HG02798 (cell line): ENCODE data around the gene LRCOL1.
"Not testable (repeated sequence)": the region's sequence is repeated elsewhere in the genome, so short reads cannot be mapped to it uniquely, and the experiment has no call there.

Experiments
- ATAC-seq: cut with Tn5 transposase; IDR thresholded peaks from one replicate; pipeline ENCODE4 v1.9.1; 2021; ENCODE audit warnings: mild to moderate bottlenecking; ENCODE audit not compliant: unreplicated experiment, poor library complexity

Gene LRCOL1

DNA sequence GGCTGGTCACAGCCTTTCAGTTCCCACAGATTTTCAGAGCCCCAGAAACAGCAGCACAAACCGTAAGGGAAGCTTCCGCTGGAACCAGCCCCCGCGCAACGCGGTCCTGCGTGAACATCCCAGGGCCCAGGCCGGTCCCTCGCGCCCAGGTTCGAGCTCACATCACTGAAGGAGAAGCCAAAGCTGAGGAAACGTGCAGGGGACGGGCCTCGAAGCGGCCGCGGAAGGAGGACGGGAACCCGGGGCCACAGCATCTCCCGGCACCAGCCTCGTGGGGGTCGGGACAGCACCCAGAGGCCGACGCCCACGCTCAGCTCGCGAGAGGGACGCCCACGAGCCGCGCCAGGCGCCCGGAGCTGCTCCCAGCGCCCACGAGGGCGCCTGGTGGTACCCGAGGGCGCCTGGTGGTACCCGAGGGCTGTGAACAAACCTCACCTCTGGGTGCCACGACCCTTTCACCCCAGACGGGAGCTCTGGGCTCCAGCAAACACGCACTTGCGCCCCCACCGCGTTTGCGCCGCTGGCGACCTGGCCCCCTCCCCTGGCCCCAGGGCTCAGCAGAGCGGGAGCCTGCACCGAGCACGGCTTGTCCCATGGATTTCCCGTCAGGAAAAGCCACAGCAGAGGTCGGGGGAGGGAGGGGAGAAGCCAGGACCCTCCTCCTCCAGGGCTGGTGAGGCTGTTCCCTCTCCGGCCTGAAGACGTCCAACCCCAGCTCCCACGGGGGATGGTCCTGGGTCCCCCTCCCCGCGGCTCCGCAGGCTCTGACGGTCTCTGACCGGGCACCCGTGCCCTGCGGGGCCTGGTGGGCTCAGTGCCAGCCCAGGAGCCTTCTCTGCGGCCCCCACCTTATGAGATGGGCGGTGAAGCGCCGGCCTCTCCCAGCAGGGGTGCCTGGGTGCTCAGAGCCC, 6.9 kb downstream of the LRCOL1 start:
- no peak for ATAC-seq

DNA sequence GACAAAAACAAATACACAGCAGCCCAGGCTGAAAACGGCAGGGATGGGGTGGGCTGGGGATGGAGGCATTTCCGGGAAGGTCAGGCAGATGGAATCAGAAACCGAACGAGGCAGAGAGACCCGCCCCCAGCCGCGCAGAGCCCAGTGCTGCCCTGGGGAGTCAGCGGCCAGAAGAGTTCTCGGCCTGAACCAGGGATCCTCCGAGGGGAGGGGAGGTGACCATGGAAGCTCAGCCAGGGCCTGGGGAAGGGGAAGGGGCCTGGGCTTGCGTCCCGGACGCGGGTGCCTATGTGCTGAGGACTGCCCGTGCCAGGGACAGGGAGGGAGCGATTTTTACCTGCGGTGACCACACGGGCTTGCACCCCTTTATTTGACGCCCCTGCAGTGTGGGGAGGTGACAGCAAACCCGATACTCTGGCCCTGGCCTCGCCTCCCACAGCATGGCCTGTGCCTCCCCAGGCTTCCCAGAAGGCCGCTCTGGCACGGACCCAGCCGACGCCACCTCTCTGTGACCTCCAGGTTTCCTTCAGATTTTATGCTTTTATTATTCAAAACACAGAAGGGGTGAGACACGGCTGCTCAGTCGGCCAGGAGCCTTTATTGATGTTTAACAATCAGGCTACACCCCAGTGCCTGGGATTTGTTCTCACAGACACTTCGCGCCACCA, 7.7 kb downstream of the LRCOL1 start:
- no peak for ATAC-seq

DNA sequence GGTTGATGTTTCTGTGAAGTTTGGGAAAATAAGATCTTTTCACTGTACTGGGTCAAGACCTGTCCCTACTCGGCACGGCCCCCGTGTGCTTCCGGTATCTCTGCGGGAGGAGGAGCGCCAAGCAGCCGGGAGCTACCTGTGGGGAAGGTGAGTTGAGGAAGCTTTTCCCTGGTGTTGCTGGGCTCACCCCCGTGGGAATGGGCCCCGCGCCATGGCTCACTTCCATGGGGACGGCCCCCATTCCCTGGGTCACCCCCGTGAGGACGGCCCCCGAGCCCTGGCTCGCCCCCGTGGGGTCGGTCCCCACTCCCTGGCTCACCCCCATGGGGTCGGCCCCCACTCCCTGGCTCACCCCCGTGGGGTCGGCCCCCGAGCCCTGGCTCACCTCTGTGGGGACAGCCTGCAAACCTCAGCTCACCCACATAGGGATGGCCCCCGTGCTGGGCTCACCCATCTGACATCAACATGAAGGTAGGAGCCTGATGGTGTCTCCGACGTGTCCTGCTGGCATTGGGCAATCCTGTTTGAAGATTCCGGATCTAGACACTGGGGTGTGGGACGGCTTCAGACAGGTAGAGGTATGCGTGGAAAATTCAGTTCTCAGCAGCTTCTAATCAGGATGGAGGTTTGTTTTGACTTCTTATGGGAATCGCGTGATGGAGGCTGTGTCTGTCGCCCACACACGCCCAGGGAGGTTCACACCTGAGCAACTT, 9.1 kb downstream of the LRCOL1 start:
- no peak for ATAC-seq

DNA sequence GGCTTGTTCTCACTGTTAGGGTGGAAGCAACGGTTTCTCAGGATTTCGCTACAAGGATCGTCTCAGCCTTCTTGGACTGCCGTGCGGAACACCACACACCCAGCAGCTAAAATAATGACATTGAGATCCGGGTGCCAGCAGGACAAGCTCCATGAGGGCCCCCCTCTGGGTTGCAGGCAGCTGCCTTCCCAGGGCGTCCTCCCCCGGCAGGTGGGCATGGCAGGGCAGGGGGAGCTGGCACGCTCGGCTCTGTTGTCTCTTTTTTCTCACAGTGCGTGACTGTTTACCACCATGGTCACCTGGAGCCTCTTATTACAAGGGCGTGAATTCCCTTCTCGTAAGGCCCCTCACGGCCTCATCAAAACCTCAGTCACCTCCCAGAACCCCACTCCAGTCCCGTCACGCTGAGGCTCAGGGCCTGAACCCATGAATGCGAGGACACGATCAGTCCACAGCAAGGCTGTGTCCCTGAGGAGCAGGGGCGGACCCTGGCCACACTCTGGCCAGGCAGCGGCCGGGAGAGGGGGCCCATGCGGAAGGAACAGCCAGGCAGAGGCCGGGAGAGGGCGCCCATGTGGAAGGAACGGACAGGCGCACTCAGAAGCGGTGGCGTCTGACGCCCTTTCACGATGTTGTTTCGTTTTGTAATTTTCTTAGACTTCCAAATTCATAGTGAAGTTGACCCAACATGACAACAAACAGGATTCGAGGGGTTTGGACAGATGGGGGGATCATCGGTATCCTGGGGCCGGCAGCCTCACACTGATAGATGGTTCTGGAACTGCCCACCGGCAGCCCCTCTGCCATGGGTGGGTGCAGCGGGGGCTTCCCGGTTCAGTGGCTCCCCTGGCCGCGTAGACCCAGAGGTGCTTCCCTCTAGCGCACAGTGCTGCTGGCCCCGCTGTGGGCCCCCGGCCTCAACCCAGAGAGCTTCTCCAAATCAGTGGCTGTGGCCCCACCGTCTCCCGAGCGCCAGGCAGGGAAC, 10.0 kb downstream of the LRCOL1 start:
- ATAC-seq: no peak

DNA sequence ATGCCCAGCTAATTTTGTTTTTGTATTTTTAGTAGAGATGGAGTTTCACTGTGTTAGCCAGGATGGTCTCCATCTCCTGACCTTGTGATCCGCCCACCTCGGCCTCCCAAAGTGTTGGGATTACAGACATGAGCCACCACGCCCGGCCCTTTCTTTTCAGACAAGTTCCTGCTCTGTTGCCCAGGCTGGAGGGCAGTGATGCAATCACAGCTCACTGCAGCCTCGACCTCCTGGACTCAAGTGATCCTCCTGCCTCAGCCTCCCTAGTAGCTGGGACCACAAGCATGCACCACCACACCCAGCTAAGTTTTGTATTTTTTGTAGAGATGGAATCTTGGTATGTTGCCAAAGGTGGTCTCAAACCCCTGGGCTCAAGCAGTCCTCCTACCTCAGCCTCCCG, 10.9 kb downstream of the LRCOL1 start:
- not testable (repeated sequence) for ATAC-seq

DNA sequence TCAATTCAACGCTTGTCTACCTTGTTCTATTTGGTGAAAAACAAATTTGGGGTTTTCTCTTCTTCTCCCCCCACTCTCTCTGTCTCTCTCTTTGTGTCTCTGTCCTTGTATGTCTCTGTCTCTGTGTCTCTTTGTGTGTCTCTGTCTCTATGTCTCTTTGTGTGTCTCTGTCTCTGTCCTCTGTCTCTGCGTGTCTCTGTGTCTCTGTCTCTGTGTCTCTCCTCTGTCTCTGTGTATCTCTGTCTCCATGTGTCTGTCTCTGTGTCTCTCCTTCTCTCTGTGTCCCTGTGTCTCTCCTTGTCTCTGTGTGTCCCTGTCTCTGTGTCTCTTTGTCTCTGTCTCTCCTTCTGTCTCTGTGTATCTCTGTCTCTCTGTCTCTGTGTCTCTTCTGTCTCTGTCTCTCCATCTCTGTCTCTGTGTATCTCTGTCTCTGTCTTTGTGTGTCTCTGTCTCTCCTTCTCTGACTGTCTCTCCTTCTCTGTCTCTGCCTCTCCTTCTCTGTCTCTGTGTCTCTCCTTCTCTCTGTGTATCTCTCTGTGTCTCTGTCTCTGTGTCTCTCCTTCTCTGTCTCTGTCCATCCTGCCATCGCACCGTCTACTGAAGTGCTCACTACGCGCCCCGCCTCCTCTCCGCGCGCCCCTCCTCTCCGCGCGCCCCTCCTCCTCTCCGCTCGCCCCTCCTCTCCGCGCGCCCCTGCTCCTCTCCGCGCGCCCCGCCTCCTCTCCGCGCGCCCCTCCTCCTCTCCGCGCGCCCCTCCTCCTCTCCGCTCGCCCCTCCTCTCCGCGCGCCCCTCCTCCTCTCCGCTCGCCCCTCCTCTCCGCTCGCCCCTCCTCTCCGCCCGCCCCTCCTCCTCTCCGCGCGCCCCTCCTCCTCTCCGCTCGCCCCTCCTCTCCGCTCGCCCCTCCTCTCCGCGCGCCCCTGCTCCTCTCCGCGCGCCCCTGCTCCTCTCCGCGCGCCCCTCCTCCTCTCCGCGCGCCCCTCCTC, 12.8 kb downstream of the LRCOL1 start:
- ATAC-seq: no peak

DNA sequence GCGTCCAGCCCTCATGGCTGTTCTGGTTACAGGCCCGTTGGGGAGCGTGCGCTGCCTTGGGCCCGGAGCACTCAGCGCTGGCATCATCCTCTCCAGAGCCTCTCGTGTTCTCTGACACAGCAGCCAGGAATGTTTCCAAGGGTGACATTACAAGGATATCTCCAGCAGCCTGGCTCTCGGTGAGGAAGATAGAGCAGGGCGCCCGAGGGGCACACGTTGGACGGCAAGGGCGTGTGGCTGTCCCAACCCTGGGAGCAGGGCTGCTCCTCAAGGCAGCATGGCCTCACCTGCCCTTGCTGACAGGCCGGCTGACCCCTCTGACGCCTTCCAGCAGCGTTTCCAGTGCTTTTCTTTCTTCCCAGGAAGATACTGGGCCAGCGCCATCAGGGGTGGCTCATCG, 14.4 kb downstream of the LRCOL1 start:
- no peak for ATAC-seq

DNA sequence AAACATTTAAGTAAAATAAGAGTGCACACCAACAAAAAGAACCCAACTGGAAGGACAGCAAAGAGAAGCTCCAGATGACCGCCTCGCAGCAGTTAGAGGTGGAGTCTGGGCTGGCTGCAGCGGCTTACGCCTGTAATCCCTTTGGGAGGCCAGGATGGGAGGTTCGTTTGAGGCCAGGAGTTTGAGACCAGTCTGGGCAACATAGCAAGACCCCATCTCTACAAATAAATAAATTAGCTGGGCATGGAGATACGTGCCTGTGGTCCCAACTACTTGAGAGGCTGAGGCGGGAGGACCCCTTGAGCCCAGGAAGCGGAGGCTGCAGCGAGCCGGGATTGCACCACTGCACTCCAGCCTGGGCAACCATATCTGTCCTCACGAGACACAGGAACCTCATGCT, 15.2 kb downstream of the LRCOL1 start:
- no peak for ATAC-seq

DNA sequence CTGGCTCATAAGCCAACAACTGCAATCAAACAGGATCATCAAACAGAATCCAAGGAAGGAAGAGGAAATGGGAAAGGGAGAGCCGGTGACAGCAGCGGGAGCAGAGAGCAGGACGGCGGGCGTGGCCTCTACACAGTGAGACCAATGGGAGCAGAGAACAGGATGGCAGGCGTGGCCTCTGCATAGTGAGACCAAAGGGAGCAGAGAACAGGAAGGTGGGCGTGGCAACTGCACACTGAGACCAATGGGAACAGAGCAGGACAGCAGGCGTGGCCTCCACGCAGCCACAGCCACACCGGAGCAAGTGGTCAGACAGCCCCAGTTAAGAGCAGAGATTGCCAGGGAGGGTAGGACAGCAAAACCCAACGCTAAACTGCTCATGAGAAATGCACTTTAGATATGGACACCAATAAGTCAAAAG, 16.4 kb downstream of the LRCOL1 start:
- peak; percentile 38 for ATAC-seq

DNA sequence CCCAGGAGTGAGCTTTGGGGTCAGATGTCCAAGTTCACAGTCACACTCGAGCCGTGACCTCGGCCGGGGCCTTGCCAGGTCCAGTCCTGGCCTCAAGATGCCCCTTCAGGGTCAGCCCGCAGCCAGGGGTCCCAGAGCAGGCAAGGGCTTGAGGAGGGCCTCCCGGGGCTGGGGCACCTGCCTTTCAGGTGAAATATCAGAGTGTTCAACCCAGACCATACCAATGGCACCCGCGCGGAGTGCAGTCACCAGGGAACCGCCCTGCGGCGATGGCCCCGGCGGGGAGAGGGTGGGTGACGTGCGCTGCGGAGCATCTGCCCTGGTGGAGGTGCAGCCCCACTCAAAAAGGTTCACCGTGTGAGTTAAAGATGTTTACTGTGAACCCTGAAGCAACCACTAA, 16.9 kb downstream of the LRCOL1 start:
- no peak for ATAC-seq

DNA sequence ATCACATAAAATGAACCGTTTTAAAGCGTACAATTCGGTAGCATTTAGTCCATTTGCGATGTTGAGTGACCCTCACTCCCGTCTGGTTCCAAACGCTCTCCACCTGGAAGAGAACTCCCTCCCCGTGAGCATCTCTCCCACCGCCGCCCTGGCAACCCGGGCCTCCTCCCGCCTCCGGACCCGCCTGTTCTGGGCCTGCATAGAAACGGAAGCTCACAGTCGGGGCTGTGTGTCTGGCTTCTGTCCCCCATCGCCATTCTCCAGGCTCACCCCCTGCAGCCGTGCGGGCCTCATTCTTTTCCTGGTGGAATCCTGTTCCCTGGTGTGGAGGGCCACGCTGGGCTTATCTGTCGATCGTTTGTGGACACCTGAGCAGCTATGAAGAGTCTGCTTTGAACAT, 17.3 kb downstream of the LRCOL1 start:
- ATAC-seq: no peak

DNA sequence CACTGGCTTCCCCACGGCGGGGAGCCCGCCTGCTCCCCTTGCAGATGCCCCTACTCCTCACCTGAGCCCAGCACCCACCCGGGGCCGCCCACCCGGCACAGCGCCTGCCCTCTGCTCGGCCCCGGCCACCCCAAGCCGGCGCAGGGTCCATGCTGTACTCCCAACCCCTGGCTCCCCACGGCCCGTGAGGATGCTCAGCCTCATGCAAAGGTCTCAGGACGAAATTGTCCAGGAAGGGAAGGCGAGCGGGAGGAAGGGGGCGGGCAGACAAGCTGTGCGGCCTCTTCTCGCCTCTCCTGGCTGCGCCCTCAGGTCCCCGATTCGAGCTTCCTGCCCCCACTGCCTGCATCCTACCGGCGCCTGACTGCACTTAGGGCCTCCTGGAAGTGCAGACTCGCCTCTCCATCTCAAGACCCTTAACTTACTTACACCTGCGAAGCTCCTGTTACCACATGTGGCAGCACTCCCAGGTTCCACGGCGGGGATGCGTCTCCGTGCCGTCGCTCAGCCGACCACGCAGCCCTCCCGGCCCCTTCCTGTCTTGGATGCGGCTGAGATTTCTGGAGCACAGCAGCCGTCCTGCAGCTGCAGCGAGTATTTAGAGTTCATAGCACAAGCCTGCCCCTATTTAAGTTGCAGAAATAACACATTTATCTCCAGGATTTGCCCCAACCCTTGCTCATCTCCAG, 18.0 kb downstream of the LRCOL1 start:
- ATAC-seq: no peak

DNA sequence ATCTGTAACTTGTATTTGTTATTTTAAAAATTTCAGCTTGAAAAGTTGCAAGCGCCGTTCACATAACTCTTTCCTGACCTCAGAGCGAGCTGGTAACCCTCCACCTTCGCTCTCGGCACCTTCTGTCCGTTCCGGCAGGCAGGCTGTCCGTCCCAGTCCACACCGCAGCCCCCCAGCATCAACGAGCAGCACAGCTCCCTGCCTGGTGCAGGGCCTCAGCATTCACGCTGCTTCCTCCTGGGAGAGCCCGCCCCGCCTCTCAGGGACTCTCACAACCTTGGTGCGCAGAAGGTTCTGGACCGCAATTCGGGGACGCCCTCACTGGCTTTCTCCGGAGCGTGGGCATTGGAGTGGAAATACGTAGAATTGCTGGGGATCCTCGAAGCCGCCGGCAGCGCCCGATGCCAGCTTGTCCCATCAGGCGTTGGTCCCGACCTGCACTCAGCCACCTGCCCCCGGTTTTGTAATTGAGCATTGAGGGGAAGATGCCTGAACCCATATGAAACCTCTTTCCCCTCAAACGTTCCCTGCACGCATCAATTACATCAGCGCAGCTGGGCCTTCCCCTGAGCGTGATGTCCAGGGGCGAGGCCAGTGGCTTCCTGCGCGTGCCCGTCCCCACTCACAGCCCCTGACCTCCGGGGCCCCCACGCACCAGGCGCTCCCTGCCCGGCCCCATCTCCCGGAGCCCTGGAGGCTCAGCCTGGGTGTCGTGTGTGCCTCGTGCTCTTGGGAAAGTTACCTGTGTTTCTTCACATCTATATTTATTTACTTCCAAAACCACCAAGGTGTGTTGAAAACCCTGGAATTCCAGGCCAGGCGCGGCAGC, 19.1 kb downstream of the LRCOL1 start:
- ATAC-seq: no peak

DNA sequence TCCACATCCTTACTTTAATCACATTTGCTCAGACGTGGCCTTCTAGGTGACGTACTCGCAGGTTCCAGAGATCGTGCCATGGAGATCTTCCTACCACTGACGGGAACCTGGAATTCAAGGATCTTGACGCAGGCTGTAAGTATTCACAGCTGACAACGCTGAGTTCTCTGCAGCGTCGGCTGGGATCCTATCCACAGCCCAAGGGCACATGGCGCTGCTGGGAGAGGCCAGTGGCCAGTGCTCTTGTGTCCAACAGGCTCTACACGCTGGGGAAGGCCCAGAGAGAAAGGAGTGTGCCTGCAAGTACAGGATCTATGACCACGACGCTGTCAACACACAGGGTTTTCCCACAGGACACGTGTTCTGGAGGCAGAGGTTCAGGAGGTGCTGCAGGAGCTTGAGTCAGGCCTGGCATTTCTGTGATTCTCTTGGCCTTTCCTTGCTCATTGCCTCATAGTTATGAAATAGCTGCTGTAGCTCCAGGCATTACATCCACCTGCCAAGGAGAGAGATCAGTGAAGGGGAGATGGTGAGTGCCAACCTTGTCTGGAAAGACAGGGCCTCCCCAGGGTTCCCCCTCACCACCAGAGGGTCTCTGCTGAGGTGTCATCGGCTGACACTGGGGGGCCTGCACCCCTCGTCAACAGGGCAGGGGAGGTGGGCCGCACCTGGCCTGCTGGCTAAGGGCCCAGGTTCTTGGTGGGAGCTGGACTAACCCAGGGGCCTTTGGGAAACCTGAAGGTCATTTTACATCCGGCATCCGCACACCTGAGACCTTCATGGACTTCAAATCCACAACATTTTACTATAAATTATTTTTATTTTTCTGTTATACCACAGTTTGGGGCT, 21.3 kb downstream of the LRCOL1 start:
- no peak for ATAC-seq

DNA sequence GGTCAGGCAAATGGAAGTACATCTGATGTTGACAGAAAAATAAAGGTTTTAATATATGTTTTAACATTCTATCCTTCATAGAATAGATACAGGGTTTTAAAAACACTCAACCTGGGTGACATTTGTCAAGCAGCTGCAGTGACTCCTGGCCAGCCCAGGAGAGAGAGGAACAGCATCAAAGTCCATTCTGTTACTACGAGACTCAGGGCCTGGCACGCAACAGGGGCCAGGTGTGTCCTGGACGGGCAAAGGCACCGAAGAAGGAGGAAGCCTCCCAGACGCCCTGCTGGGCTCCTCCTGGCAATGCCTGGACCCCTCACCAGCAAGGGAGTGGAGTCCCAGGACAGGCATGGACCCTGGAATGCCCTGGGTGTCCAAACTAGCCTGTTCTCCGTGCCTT, 22.1 kb downstream of the LRCOL1 start:
- ATAC-seq: no peak

DNA sequence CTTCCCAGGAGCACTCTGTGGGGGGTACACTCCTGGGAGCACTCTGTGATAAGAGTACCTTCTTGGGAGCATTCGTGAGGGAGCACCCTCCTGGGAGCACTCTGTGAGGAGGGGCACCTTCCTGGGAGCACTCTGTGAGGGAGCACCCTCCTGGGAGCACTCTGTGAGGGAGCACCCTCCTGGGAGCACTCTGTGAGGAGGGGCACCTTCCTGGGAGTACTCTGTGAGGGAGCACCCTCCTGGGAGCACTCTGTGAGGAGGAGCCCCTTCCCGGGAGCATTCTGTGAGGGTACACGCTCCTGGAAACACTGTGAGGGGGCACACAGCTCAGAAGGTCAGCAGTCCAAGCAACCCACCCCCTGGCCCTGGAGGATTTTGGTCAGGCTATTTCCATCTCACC, 22.6 kb downstream of the LRCOL1 start:
- ATAC-seq: no peak

DNA sequence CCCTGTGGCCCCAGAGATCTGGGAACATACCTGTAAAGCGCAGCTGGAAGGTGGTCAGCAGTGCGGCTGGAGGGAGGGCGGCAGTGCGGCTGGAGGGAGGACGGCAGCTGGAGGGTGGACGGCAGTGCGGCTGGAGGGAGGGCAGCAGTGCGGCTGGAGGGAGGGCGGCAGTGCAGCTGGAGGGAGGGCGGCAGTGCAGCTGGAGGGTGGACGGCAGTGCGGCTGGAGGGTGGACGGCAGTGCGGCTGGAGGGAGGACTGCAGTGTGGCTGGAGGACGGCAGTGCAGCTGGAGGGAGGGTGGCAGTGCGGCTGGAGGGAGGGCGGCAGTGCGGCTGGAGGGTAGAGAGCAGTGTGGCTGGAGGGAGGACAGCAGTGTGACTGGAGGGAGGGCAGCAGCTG, 23.5 kb downstream of the LRCOL1 start:
- no peak for ATAC-seq
